GF-D8 (cell line): ENCODE results near the gene FITM2.
"Not testable (repeated sequence)": the region's sequence is repeated elsewhere in the genome, so short reads cannot be mapped to it uniquely, and the experiment has no call there.

Experiments
- DNase-seq: peaks from one replicate; lab custom pipeline; 2025; lab: John Stamatoyannopoulos, UW

The FITM2 gene, protein sequence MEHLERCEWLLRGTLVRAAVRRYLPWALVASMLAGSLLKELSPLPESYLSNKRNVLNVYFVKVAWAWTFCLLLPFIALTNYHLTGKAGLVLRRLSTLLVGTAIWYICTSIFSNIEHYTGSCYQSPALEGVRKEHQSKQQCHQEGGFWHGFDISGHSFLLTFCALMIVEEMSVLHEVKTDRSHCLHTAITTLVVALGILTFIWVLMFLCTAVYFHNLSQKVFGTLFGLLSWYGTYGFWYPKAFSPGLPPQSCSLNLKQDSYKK

DNA sequence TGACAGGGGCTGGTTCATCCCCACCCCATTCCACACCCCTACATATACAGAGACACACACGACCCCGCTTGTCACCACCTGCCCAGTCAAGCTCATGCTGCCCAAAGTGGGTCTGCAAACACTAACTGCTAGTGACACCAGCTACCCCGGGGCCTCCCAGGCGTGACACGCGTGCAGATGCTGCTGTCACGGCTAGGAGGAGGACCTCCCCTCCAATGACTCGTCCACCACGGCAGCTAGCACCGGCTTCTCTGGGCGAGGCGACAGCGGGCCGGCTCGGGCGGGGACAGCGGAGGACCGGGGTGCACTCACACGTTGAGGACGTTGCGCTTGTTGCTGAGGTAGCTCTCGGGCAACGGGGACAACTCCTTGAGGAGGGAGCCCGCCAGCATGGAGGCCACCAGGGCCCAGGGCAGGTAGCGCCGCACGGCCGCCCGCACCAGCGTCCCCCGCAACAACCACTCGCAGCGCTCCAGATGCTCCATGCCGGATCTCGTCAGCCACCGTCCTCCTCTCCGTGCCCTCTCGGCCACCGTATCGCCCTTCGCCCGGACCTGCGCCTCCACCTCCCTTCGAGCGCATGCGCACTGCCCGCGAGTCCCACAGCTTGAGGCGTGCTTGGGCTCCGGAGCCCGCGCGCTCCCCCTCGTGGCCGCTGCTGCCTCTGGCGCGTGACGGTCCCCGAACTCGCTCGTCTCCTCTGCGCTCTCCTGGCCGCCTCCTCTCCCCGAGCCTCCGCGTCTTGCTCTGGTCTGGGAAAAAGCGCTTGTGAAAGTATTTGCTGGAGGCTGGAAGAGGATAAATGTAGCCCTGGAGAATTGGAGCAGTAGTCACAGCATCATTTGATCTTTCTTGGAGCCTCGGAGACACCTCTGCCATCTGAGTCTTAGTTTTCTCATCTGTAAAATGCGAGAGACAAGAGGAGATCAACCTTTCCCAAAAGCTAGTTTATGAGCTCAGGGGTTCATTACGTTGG is at the start of gene FITM2:
TSS of gene FITM2 (minus strand) at position 539 of the 976 bp plus-strand sequence. CDS start at position 485, 54 bp downstream.
- DNase-seq = peak; percentile 83

DNA sequence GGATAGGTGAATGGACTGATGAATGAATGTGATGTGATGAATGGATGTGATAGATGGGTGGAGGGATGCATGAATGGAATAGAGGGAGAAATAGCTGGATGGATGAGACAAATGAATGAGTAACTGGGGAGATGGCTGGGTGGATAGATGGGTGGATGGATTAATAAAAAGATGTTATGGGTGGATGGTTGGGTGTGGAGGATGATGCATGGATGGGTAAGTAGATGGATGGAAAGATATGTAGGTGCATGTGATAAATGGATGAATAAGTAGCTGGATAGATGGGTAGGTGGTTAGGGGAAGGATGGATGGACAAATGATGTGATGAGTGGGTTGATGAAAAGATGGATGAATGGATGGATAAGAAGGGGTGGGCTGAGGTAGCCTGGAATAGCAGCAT is 49.2 kb upstream of the FITM2 start:
- DNase-seq = no peak

DNA sequence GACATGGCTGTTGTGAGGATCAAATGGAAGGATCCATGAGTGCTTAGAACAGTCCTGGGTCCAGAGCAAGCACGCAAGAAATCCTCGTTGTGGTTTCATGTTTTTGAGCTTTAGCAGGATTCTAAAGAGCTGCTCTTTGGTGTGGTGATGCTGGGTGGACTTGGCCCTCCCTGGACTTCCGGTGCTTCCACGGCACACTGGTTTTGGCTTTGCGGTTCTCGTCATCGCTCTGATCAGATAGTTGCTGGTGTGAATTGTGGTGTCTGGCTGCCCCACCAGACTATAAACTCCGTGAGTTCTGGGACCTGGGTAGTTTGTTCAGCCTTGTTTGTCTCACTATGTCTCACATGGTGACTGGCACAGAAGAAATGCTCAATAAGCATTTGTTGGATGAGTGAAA is 47.8 kb upstream of the FITM2 start:
- no peak for DNase-seq

DNA sequence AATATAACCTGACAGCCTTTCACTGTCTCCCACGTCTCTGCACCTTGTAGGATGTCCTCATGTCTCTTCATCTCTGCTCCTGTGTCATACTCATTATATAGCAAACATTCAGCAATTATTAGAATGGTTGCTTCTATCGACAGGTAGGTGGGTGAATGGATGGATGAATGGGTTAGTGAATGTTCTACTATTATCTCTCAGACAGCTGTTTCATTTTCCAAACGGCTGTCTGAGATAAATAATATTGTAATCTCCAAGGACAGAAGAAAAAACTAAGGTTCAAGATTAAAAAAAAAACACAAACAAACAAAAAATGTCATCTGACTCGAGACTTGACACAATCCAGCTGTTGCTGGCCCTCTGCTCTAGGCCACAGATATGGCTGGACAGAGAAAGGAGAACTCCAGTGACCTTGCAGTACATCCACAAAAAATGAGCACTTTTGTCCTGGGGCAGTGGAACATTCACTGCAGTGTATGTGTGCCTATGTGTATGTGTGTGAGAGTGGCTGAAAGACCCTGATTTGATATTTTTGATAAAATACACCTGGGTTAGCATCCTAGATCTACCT is 46.6 kb upstream of the FITM2 start:
- DNase-seq = no peak

- DNase-seq = no peak
These were observed 46.0 kb upstream of the FITM2 start for GRCh38 chr20:44357020-44357419.

DNA sequence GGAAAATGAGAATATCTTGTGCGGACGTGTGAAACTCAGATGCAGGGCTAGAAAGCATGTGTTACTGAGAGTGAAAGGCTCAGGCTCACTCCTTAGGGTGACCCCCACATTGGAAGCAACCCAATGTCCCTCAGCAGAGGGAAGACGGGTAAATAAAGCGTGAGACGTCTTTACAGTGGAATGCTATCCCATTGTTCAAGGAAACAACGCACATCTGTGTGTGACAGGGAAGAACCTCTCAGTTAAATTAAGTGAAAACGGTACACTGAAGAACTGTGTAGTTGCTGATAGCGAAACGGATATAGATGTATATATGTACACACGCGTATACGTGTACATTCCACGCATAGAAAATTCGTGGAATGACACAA is 45.3 kb upstream of the FITM2 start:
- DNase-seq = no peak

GRCh38 chr20:44355498-44356352 is 44.7 kb upstream of the FITM2 start, which contains the start of gene HNF4A:
TSS of gene HNF4A (plus strand) at chr20:44355699. CDS start at chr20:44355805, 106 bp downstream.
- no peak for DNase-seq

DNA sequence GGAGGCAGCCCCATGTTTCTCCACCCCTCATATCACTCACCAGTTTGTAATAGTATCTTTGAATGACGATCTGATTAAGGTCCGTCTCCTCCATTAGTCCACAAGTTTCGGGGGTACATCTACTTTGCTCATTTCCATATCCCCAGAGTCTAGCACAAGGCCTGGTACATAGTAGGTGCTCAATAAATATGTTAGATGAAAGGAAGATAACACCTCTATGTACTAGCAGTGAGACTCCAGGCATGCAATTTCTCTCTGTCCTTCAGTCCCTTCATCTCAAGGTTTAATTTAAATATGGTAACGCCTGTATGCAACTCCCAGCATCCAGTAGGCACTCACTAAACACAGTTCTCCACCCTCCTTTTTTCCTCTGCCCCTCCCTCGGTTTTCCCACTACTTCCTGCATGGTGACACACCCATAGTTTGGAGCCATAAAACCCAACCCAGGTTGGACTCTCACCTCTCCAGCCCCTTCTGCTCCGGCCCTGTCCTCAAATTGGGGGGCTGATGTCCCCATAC is 44.0 kb upstream of the FITM2 start:
- no peak for DNase-seq

DNA sequence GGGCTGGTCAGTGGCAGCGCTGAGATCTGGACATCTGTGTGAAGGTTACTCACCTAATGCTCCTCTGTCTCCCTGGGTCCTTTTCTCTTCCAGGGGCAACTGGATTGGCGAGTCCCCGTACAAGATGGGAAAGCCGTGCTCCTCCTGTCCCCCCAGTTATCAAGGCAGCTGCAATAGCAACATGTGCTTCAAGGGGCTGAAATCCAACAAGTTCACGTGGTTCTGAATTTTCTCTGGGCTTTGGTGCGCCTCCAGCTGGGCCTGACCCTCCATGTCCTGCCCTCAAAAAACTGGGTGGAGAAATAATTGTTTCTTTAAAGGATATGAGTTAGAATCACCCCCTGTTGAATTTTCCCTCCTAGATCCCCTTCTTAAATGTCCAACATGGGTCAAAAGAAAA is 39.6 kb upstream of the FITM2 start:
- DNase-seq = no peak

- no peak for DNase-seq
These were observed 38.3 kb upstream of the FITM2 start for GRCh38 chr20:44349349-44349748.

DNA sequence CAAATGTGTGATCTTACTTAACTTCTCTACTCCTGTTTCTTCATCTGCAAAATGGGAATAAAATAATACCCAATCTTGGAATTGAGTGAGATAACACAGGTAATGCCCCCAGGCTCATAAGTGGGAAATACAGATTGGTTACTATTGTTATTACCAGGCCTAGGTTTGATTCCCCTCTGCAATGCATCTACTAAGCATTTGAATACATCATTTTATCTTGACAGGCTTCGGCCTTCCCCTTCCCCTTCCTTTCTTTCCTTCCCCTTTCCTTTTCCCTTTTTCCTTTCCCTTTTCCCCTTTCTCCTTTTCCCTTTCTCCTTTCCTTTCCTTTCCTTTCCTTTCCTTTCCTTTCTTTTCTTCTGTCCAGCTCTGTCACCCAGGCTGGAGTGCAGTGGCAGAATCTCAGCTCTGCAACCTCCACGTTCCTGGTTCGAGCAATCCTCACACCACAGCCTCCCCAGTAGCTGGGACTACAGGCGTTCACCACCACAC is 37.2 kb upstream of the FITM2 start:
- DNase-seq = no peak

DNA sequence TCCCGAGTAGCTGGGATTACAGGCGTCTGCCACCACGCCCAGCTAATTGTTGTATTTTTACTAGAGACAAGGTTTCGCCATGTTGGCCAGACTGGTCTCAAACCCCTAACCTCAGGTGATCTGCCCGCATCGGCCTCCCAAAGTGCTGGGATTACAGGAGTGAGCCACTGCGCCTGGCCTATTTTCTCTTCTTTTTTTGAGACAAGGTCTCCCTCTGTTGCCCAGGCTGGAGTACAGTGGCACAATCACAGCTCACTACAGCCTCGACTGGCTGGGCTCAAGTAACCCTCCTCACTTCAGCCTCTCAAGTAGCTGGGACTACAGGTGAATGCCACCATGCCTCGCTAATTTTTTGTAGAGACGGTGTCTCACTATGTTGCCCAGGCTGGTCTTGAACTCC is 34.9 kb upstream of the FITM2 start:
- DNase-seq = not testable (repeated sequence)

DNA sequence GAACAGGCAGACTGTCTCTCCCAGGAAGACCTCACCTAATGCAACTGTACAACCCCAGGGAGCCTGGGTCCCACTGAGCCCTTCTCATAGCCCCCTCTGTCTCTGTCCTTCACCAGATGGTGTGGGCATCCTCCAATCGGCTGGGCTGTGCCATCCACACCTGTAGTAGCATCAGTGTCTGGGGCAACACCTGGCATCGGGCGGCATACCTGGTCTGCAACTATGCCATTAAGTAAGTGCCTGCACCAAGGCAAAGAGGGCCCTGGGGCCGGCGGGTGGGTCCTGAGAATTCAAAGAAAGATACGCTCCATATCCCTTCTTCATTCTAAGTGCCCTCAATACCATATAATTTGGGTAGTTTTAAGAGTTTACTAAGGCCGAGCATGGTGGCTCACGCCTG is 34.1 kb upstream of the FITM2 start:
- DNase-seq = no peak

DNA sequence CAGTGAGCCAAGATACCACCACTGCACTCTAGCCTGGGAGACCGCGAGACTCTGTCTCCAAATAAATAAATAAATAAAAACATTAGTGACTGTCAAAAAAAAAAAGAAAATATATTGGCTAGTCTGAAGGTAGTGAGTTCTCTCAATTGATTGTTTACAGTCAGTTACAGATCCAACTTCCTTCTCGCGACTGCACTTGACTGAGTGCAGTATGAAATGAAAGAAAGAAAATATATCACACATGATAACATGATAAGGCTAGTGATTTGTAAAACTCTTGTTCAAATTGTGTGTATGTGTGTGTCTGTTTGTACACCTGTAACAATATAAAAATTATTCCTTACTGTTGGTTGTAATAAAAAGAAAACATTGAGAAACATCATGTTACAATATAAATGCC is 33.7 kb upstream of the FITM2 start:
- no peak for DNase-seq

DNA sequence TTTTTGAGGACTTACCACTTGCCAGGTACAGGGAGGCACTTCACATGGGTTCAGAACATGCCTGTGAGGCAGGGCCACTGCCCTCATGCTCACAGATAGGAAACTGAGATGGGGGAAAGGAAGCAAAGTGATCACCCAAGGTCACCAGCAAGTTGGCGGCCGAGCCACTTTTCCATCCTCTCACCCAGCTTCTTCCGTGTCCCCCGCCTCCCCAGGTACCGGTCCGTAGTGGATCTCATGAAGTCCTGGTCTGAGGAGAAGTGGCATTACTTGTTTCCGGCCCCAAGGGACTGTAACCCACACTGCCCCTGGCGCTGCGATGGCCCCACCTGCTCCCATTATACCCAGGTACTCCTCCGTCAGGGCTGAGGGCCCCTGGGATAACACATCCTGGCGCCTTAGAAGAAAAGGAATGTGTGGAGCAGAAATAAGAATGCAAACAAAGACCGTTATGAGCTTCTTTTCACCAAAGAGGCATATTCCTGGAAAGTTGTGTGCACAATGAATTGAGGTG is 32.2 kb upstream of the FITM2 start:
- no peak for DNase-seq

DNA sequence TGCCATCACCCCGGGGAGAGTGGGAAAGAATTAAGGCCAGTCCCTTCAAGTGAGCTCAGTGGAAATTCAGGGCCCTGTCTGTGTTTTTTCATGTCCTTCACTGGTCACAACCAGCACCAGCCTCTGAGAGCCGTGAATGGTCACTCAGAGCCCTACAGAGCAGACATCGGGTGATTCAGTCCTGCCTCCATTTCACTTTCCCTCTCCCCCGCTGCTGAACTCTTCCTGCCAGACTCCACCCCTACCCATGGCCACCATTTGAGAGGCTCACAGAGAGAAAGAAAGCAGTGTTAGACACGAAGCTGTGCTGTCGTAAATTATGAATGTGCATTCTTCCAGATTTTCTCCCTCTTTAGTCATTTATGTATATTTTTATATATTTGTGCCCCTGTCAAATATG is 31.2 kb upstream of the FITM2 start:
- DNase-seq = no peak

- DNase-seq = no peak
These were observed 25.9 kb upstream of the FITM2 start, which contains the start of gene R3HDML for GRCh38 chr20:44336725-44337380. TSS of gene R3HDML (plus strand) at chr20:44337043. CDS start at chr20:44337158, 115 bp downstream.

- DNase-seq = no peak
These were observed 25.1 kb upstream of the FITM2 start for GRCh38 chr20:44336086-44336485.

DNA sequence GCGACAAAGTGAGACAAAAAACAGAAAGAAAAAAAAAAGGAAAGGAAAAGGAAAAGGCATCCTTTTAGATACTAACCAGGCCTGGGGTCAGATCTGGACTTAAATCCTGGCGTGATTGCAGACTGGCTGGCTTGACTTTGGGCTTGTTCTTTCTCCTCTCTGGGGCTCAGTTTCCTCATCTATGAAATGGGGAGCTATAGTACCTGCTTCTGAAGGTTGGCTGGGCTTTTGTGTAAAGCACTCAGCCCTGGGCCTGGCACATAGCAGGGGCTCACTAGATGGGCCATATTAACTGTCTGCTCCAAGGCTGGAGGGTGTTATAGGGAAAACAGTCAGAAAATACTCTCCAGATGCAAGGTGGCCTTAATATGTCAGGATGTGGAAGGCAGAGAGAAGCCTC is 24.7 kb upstream of the FITM2 start:
- no peak for DNase-seq

- DNase-seq = no peak
These were observed 23.7 kb upstream of the FITM2 start for GRCh38 chr20:44334709-44335108.

GRCh38 chr20:44334306-44334705 is 23.3 kb upstream of the FITM2 start:
- no peak for DNase-seq
